ENCODE data around the gene ZNF35.

Gene ZNF35

DNA sequence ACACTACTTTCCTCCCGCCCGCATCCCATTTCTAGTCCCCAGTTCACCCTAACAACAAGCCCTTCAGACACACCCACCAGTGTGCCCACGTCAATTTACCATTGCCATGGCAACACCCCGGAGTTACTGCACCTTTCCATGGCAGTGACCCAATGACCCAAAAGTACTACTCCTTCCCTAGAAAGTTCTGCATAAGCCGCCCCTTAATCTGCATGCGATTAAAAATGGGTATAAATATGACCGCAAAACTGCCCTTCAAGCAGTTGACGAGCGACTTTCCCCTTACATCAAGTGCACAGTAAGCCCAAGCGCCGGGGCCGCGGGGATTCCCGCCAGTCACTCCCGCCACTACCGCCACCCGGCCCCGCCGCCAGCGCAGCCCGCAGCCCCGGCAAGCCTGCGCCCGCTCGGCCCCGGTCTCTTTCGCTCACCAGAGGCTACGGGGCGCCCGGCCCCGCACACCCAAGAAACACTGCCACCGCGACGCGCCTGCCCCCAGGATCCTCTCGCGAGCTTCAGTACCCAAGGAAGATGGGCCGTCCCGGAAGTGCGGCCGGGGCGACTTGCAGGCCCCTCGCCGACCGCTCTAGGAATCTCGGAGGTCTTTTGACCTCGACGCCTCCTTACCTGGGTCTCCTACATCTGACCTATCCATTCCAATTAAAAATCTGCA, 36.7 kb downstream of the ZNF35 start:
- DNase-seq = peak; percentile 84

- no peak for DNase-seq
These were observed 39.4 kb downstream of the ZNF35 start for GRCh38 chr3:44687898-44688297.

All from NCI-H345 (cell line).